Activated CD4-positive, alpha-beta T cell treated with anti-CD3 and anti-CD28 coated beads, Interleukin-2, amount 50 U/mL, for 48 hours (primary cell): Measurements from ENCODE around the gene UNC93A.
"Not testable (repeated sequence)": the region's sequence is repeated elsewhere in the genome, so short reads cannot be mapped to it uniquely, and the experiment has no call there.

Source experiments
- DNase-seq, 2 experiments: peaks; one replicate each; pipeline ENCODE4 v3.0.0-alpha.2; 2020

Gene UNC93A

GRCh38 chr6:167290786-167291622, at the start of gene UNC93A:
Gene UNC93A (plus strand): TSS chr6:167291315. CDS start chr6:167291490, 175 bp downstream.
- DNase-seq, result no peak

- not testable (repeated sequence) for DNase-seq
These were observed 49.6 kb upstream of the UNC93A start for GRCh38 chr6:167241321-167242134.

DNA sequence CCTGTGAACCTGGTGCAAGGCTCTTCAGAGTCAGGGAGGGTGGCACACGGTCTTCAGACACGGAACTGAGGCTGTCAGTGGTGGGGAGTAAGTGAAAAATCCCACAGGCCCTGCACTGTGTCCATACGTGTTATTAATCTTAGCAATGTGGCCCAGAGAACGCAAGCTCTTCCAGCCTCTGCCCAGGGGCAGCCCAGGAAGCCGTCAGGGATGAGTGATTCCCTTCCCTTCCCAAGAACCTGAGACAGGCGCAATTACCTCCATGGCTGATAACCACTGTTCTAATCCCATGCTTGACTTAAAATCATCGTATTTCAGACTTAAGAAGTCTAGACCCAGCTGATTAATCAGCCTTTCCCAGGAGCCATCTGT, 49.0 kb upstream of the UNC93A start:
- DNase-seq, result not testable (repeated sequence)

GRCh38 chr6:167242511-167243051, 48.5 kb upstream of the UNC93A start:
- not testable (repeated sequence) for DNase-seq

GRCh38 chr6:167244064-167244960, 46.8 kb upstream of the UNC93A start:
- DNase-seq, result no peak

DNA sequence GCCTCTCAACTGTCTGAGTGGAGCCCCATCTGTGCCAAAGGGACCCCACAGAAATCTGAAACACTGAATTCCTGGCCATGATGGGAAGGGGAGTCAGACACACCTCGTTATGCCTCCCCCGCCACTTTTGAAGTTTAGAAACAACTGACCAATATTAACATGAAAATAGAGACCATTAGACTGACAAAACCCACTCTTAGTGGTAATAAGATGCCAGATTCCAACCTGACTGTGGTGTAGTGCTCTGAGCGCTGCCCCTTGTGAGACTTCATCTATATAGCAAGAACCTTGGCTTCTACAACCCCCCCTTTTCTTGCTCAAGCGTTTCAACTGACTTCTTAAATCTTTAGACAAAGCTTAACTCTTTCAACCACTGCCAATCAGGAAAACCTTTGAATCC, 46.1 kb upstream of the UNC93A start:
- DNase-seq, result no peak

DNA sequence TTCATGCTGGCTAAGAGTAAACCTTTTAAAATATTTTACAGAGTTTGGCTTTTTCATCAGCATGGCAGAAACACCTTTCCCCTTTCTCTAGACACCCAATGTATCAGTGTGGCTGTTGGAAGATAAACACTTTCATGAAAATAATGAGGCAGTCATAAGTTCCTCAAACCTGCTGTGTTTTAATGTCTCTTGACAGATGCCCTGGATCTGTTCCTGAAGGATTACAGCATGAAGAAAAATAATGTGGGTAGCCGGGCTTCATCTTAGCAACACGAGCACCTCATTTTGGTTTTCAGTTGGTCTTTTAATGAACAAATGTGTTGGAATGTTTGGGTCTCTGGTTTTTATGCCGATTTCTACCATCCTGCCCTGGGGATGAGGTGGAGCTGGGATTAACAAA, 45.5 kb upstream of the UNC93A start:
- no peak for DNase-seq

- DNase-seq, result no peak
These were observed 43.1 kb upstream of the UNC93A start for GRCh38 chr6:167247814-167248595.

GRCh38 chr6:167248878-167249455, 42.1 kb upstream of the UNC93A start:
- DNase-seq, result not testable (repeated sequence)

GRCh38 chr6:167252271-167252670, 38.8 kb upstream of the UNC93A start:
- DNase-seq, result no peak

DNA sequence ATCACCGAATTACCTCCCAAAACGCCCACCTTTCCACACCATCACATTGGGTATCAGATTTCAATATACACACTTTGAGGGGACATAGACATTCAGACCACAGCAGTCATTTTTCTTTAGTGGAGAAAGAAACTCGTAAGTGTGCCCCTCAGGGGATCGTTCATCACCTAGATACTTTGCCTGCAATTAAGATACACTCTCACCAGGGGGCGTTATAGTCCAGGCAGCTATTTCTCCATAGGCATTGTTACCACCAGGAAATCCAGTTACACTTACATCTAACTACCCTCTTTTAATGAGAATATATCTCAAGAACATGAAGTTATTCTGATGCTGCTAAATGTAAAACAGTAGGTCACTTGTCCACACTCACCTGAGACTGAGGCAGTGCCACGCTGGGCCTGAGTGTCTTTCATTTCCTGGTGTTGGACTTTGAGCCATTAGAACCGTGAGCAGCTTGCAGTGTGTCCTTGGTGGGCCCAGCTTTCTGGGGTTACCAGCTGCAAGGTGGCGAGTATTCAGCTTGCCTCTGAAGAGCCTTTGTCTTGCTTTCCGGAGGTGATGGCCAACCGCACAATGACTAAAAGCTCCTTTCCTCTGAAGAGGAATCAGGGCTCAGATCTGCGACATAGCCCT, 35.1 kb upstream of the UNC93A start:
- no peak for DNase-seq

DNA sequence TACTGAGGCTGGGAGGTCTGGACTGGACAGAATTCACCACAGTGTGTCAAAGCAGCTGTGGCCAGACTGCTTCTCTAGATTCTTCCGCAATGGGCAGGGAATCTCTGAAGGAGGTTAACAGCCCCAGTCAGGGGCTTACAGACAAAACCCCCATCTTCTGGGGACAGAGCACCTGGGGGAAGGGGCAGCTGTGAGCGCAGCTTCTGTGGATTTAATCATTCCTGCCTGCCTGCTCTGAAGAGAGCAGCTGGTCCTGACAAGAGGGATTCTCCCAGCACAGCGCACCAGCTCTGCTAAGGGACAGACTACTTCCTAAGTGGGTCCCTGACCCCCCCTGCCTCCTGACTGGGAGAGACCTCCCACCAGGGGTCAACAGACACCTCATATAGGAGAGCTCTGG, 32.5 kb upstream of the UNC93A start:
- no peak for DNase-seq

- not testable (repeated sequence) for DNase-seq
These were observed 24.9 kb upstream of the UNC93A start for GRCh38 chr6:167266057-167266829.

DNA sequence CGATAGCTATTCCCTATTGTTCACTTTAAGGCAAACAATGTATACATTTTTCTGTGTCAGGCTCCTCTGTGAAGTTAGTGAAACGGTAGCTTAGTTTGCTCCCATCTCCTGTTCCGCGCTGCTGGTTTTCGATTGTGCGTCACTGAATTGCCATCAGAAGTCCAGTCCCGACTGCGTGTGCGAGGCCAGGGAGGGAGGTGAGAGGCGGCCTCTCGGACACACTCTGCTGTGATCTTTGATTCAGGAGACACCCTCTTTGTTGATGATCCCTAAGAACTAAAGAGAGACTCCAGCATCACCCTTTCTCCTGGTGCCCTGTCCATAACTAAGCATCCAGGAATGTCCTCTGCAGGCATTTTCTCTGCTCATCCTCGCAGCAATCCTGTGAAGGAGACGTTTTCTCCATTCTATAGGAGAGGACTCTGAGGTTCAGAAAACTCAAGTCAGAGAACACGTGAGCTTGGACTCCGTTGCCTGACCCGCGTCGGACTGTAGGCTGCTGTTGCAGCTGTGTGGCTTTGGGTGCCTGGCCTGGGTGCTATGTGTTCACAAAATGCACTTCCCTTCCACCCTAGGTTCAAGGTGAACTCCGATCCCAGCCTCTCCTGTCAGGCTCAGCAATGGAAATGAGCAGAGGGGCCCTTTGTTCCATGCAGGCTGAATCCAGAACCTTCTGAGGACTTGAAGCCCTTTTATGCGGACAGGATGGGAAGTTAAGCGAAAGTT, 24.1 kb upstream of the UNC93A start:
- no peak for DNase-seq

DNA sequence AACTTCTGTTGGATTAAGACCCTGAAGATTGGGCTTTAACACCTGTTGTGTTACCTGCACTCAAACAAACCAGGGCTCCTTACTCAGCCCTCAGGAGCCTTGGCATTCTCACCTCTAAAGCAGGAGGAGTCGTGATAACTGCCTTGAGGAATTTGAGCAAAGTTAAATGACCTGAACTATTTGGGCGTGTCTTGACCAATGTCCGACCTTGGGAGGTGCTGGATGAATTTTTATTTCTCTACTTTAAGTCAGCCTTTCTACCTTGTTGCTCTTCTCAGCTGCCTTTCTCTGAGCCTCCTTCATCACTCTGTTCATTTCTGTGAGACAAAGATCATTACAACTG, 23.6 kb upstream of the UNC93A start:
- not testable (repeated sequence) for DNase-seq

DNA sequence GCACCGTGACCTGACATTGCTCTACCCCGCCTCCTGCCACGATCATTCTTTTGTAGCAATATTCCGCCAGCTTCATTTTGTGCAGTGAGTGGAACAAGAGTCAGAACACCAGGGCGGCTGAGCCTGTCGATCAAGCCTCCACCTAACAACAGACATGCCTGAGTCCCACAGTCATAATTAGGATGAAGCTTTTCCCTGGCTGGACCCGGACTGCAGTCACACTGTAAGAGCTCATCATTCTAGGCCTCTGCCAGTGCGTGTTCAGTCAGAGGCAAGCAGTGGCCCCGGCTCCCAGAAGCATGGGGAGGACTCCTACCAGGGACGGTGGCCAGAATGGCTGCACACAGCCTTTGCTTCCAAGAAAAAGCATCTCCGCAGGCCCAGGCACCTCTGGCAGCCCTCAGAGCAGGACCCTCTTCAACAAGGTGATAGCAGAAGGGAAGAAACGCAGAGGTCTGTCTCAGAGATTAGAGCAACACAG, 23.2 kb upstream of the UNC93A start:
- DNase-seq, result no peak

GRCh38 chr6:167268683-167269280, 22.3 kb upstream of the UNC93A start:
- DNase-seq, result no peak

DNA sequence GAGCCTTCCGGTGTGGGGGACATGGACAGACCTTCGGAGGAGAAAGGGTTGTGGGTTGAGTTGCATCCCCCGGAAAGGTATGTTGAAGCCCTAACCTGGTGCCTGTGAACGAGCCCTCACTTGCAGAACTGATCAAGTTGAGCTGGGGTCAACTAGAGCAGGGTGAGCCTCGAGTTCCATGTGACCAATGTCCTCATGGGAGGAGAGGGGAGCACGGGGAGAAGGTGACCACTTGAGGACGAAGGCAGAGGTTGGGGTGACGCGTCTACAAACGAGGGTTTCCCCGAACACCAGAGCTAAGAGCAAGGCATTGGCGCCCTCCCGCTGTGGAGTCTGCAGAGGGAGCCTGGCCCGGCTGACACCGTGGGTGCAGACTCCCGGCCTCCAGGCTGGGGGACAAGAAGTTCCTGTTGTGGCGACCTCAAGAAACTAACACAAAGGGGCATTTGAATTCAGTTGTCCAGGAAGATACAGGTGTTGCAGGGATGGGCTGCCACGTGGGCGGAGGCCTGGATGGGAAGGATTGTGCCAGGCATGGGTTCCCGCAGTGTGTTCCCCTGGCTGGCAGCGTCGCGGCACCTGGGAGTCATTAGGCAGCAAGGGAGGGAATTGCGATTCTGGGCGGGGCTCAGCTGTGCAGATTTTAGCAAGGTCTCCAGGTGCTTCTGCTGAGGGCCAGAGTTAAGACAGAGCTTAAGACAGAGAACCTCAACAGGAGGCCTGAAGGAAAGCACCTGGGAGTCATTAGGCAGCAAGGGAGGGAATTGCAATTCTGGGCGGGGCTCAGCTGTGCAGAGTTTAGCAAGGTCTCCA, 20.4 kb upstream of the UNC93A start:
- no peak for DNase-seq
